Neural cell (in vitro differentiated cells): Measurements from ENCODE around the gene TMEM115. TPM values are rescaled to one million over a fixed set of nuclear protein-coding genes. Genes with fewer than 3 reads are reported as not detected.

ENCODE experiments used
- H2AFZ ChIP-seq: fragments of 200-600, 300-800 bp; sonication (generic), shearing (Covaris generic); 2 replicates; pipeline ENCODE4 v1.6.0; 2014; ENCODE audit warnings: low read depth, mild to moderate bottlenecking, antibody characterized with exemption, low read length, moderate library complexity
- H3F3A ChIP-seq: fragments of 200-600 bp; shearing (Covaris generic); 2 replicates; pipeline ENCODE4 v1.6.1; 2016; ENCODE audit warnings: mild to moderate bottlenecking, moderate library complexity, mixed read lengths, antibody characterized with exemption, low read length; ENCODE audit not compliant: insufficient read depth, poor library complexity, severe bottlenecking
- H3K27ac ChIP-seq: fragments of 200-600, 300-800 bp; sonication (generic), shearing (Covaris generic); 2 replicates; pipeline ENCODE4 v1.5.1; 2014; ENCODE audit warnings: mild to moderate bottlenecking, low read length, moderate library complexity
- H3K27me3 ChIP-seq: fragments of 300-800, 200-600 bp; sonication (generic), shearing (Covaris generic); 2 replicates; pipeline ENCODE4 v1.6.0; 2014; ENCODE audit warnings: mild to moderate bottlenecking, low read depth, low read length, moderate library complexity; ENCODE audit not compliant: insufficient read depth
- H3K36me3 ChIP-seq: fragments of 300-800, 200-600 bp; sonication (generic), shearing (Covaris generic); 2 replicates; pipeline ENCODE4 v1.5.1; 2014; ENCODE audit warnings: mild to moderate bottlenecking, antibody characterized with exemption, low read length, moderate library complexity; ENCODE audit not compliant: insufficient read depth
- H3K4me2 ChIP-seq: fragments of 300-800, 200-600 bp; sonication (generic), shearing (Covaris generic); 2 replicates; pipeline ENCODE4 v1.6.0; 2014; ENCODE audit warnings: mild to moderate bottlenecking, low read length
- H3K4me3 ChIP-seq: fragments of 300-800, 200-600 bp; sonication (generic), shearing (Covaris generic); 2 replicates; pipeline ENCODE4 v1.5.1; 2014; ENCODE audit warnings: mild to moderate bottlenecking, low read length, moderate library complexity
- H3K79me2 ChIP-seq: fragments of 200-600 bp; shearing (Covaris generic); replicated peaks from 2 replicates; pipeline ENCODE4 v1.6.0; 2014; ENCODE audit warnings: mild to moderate bottlenecking, low read length, moderate library complexity; ENCODE audit not compliant: insufficient read depth
- H3K9ac ChIP-seq: fragments of 300-800, 200-600 bp; sonication (generic), shearing (Covaris generic); 2 replicates; pipeline ENCODE4 v1.6.1; 2016; ENCODE audit warnings: mild to moderate bottlenecking, low read length, mixed read lengths
- H3K9me2 ChIP-seq: fragments of 200-600 bp; shearing (Covaris generic); 2 replicates; pipeline ENCODE4 v1.6.1; 2016; ENCODE audit warnings: mild to moderate bottlenecking, low read length, mixed read lengths; ENCODE audit not compliant: insufficient read depth
- H3K9me3 ChIP-seq: fragments of 200-600, 300-800 bp; sonication (generic), shearing (Covaris generic); 2 replicates; pipeline ENCODE4 v1.6.1; 2016; ENCODE audit warnings: mild to moderate bottlenecking, mixed run types, low read length, moderate library complexity, mixed read lengths
- H4K20me1 ChIP-seq: fragments of 200-600 bp; shearing (Covaris generic); 2 replicates; pipeline ENCODE4 v1.6.1; 2016; ENCODE audit warnings: mild to moderate bottlenecking, mixed run types; ENCODE audit not compliant: insufficient read depth
- EP300 ChIP-seq: fragments of 450-650 bp; conservative IDR thresholded peaks from 2 replicates; pipeline ENCODE4 v1.6.1; 2014; ENCODE audit warnings: antibody characterized with exemption, mild to moderate bottlenecking, moderate library complexity; ENCODE audit not compliant: poor library complexity, severe bottlenecking
- EZH2 ChIP-seq: fragments of 200-600, 300-800 bp; shearing (Covaris generic), sonication (generic); IDR thresholded peaks from 2 replicates; pipeline ENCODE4 v1.6.1; 2014; ENCODE audit warnings: antibody characterized with exemption, low read length, borderline replicate concordance, mild to moderate bottlenecking; ENCODE audit not compliant: insufficient read depth, poor library complexity, severe bottlenecking
- MXI1 ChIP-seq: fragments of 450-650 bp; conservative IDR thresholded peaks from 2 replicates; pipeline ENCODE4 v1.6.1; 2014; ENCODE audit warnings: antibody characterized with exemption, mild to moderate bottlenecking; ENCODE audit not compliant: poor library complexity, severe bottlenecking
- POLR2AphosphoS5 ChIP-seq: IDR thresholded peaks from 2 replicates; pipeline ENCODE4 v1.6.1; 2012
- RAD21 ChIP-seq: fragments of 450-650 bp; conservative IDR thresholded peaks from 2 replicates; pipeline ENCODE4 v1.6.1; 2014; ENCODE audit warnings: antibody characterized with exemption, mild to moderate bottlenecking, moderate library complexity
- SMC3 ChIP-seq: fragments of 450-650 bp; conservative IDR thresholded peaks from 2 replicates; pipeline ENCODE4 v1.6.1; 2014; ENCODE audit warnings: antibody characterized with exemption, mild to moderate bottlenecking, moderate library complexity; ENCODE audit not compliant: poor library complexity
- TAF1 ChIP-seq: IDR thresholded peaks from 2 replicates; pipeline ENCODE4 v1.6.1; 2012; ENCODE audit warnings: low read depth
- polyA plus RNA-seq: library from polyadenylated mRNA; depleted of rRNA; stranded (reverse); fragments of >200 nt; gene quantifications from 2 replicates; pipeline ENCODE4 v1.2.3, GENCODE V29; 2014
- TF ChIP-seq, protein P1 (sequence below): fragments of 450-650 bp; IDR thresholded peaks from 2 replicates; pipeline ENCODE4 v1.5.1; 2014; ENCODE audit warnings: antibody characterized with exemption, mild to moderate bottlenecking, moderate library complexity; ENCODE audit not compliant: poor library complexity, severe bottlenecking
- TF ChIP-seq, protein P2 (sequence below): IDR thresholded peaks from 2 replicates; pipeline ENCODE4 v1.6.1; 2012; ENCODE audit warnings: borderline replicate concordance

The TMEM115 gene
- polyA plus RNA-seq, 1 donor from 2014 or later, result 17.8 TPM

DNA sequence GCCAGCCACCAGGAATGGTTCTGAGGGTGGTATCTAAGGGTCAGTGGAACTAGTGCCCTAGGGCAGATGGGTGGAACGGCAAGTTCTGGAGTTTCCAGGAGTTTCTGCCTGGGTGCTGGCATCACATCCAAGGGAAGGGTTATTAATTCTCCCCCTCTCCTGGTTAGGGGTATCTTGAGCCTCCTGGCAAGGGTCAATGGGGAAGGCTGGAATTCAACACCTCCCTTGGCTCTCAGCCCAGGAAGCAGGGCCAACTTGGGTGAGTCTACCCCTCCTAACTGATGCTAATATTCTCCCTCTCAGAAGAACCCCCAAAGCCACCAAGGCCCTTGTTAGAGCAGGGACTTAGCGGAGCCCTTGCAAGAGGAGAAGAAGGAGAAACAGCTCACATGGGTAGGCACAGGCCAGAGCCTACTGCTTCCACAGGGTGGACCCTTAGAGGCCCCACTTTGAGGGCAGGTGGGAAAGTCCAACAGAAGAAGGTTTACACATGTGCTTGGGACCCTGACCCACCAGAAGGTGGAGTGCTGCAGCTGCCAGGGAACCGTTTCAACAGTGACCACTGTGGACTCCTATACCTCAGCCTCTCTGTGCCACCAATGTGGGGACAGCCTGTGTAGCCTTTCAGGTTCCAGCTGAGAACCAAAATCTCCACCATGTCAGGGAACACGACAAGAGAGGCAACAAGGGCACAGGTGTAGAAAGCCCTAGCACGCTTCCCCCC lies 3.3 kb downstream of the TMEM115 start:
- peak; percentile 43 for TF ChIP-seq SMC3
- no peak for TF ChIP-seq TAF1
- no peak for TF ChIP-seq EZH2
- TF ChIP-seq MXI1, result no peak
- no peak for TF ChIP-seq EP300
- TF ChIP-seq, protein P1, sequence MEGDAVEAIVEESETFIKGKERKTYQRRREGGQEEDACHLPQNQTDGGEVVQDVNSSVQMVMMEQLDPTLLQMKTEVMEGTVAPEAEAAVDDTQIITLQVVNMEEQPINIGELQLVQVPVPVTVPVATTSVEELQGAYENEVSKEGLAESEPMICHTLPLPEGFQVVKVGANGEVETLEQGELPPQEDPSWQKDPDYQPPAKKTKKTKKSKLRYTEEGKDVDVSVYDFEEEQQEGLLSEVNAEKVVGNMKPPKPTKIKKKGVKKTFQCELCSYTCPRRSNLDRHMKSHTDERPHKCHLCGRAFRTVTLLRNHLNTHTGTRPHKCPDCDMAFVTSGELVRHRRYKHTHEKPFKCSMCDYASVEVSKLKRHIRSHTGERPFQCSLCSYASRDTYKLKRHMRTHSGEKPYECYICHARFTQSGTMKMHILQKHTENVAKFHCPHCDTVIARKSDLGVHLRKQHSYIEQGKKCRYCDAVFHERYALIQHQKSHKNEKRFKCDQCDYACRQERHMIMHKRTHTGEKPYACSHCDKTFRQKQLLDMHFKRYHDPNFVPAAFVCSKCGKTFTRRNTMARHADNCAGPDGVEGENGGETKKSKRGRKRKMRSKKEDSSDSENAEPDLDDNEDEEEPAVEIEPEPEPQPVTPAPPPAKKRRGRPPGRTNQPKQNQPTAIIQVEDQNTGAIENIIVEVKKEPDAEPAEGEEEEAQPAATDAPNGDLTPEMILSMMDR, result no peak
- TF ChIP-seq POLR2AphosphoS5, result no peak
- TF ChIP-seq, protein P2, sequence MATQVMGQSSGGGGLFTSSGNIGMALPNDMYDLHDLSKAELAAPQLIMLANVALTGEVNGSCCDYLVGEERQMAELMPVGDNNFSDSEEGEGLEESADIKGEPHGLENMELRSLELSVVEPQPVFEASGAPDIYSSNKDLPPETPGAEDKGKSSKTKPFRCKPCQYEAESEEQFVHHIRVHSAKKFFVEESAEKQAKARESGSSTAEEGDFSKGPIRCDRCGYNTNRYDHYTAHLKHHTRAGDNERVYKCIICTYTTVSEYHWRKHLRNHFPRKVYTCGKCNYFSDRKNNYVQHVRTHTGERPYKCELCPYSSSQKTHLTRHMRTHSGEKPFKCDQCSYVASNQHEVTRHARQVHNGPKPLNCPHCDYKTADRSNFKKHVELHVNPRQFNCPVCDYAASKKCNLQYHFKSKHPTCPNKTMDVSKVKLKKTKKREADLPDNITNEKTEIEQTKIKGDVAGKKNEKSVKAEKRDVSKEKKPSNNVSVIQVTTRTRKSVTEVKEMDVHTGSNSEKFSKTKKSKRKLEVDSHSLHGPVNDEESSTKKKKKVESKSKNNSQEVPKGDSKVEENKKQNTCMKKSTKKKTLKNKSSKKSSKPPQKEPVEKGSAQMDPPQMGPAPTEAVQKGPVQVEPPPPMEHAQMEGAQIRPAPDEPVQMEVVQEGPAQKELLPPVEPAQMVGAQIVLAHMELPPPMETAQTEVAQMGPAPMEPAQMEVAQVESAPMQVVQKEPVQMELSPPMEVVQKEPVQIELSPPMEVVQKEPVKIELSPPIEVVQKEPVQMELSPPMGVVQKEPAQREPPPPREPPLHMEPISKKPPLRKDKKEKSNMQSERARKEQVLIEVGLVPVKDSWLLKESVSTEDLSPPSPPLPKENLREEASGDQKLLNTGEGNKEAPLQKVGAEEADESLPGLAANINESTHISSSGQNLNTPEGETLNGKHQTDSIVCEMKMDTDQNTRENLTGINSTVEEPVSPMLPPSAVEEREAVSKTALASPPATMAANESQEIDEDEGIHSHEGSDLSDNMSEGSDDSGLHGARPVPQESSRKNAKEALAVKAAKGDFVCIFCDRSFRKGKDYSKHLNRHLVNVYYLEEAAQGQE, result no peak
- peak; percentile 30 for TF ChIP-seq RAD21
- Histone ChIP-seq H3K9ac (peak overlapping the region; percentile 21), H3K27me3 (no peaks in the 10 kb centered on the region), H4K20me1 (peaks cover 9% of the 10 kb centered on the region), H2AFZ (no peak overlapping the region), H3K9me2 (no peaks in the 10 kb centered on the region), H3K4me2 (peak overlapping the region; percentile 73), H3K4me3 (peak overlapping the region; percentile 94), H3K36me3 (no peaks in the 10 kb centered on the region), H3K27ac (no peak overlapping the region), H3F3A (no peaks in the 10 kb centered on the region), H3K9me3 (no peaks in the 10 kb centered on the region), H3K79me2 (peaks cover 38% of the 10 kb centered on the region)

DNA sequence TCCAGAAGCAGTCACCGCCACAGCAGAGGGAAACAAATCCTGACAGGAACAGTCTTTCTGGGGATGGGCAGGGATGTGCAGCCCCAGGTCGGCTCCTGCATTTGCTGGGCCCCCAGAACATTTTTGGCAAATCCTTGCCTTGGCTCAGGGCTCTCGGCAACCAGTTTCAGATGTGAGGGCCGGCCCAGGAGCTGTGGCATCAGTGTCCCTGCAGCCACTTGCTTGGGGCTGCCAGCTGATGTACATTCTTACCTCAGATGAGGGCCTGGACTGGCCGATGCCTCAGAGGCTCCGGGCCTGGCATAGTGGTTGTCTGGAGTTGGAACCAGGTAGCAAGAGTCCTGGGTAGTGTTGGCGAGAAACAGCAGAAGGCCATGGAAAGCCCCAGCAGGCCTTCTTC lies 4.5 kb downstream of the TMEM115 start:
- H3K27ac ChIP-seq, result no peak overlapping the region
- H3K9me3 ChIP-seq, result no peaks in the 10 kb centered on the region
- peaks cover 9% of the 10 kb centered on the region for H4K20me1 ChIP-seq
- no peak overlapping the region for H3K4me2 ChIP-seq
- no peaks in the 10 kb centered on the region for H3F3A ChIP-seq
- H3K9ac ChIP-seq, result no peak overlapping the region
- H3K36me3 ChIP-seq, result no peaks in the 10 kb centered on the region
- no peak overlapping the region for H3K4me3 ChIP-seq
- H3K9me2 ChIP-seq, result no peaks in the 10 kb centered on the region
- H3K27me3 ChIP-seq, result no peaks in the 10 kb centered on the region
- no peak overlapping the region for H2AFZ ChIP-seq
- TF ChIP-seq TAF1, result no peak
- no peak for TF ChIP-seq MXI1
- TF ChIP-seq, protein P1, result no peak
- no peak for TF ChIP-seq POLR2AphosphoS5
- H3K79me2 ChIP-seq, result peaks cover 41% of the 10 kb centered on the region
